ENCODE data around the gene SLC5A11.

- TF ChIP-seq EZH2 (IDR thresholded peaks at IDR 0.05; ENCODE audit: low read length, unreplicated experiment), result no peak
- TF ChIP-seq EZH2phosphoT487 (IDR thresholded peaks at IDR 0.05; ENCODE audit: borderline replicate concordance, low read length), result no peak
Observed at GRCh38 chr16:24955975-24956731, 110.4 kb downstream of the SLC5A11 start.
